HEK293 (cell line): Measurements from ENCODE around the gene ACADSB.

Experiments used
- HIC1 ChIP-seq: fragments of 450-650 bp; formaldehyde crosslinking; IDR thresholded peaks from 2 replicates; pipeline ENCODE4 v1.5.1; 2016; ENCODE audit warnings: missing biosample characterization, missing genetic modification characterization
- KLF10 ChIP-seq: fragments of 450-650 bp; IDR thresholded peaks from 2 replicates; pipeline ENCODE4 v1.5.1; 2018; ENCODE audit warnings: missing biosample characterization, mild to moderate bottlenecking, missing genetic modification characterization
- KLF16 ChIP-seq: fragments of 450-650 bp; formaldehyde crosslinking; IDR thresholded peaks from 2 replicates; pipeline ENCODE4 v1.5.1; 2017; ENCODE audit warnings: missing biosample characterization, missing genetic modification characterization
- KLF7 ChIP-seq: fragments of 450-650 bp; formaldehyde crosslinking; IDR thresholded peaks from 2 replicates; pipeline ENCODE4 v1.5.1; 2016; ENCODE audit warnings: missing biosample characterization, missing genetic modification characterization, borderline replicate concordance
- SCRT2 ChIP-seq: fragments of 450-650 bp; formaldehyde crosslinking; IDR thresholded peaks from 2 replicates; pipeline ENCODE4 v1.5.1; 2016; ENCODE audit warnings: missing biosample characterization, missing genetic modification characterization
- ZBTB21 ChIP-seq: fragments of 450-650 bp; formaldehyde crosslinking; IDR thresholded peaks from 2 replicates; pipeline ENCODE4 v1.5.1; 2017; ENCODE audit warnings: missing biosample characterization, missing genetic modification characterization
- ZFP37 ChIP-seq: fragments of 450-650 bp; formaldehyde crosslinking; IDR thresholded peaks from 2 replicates; pipeline ENCODE4 v1.5.1; 2016; ENCODE audit warnings: missing biosample characterization, missing genetic modification characterization
- ZNF10 ChIP-seq: fragments of 450-650 bp; formaldehyde crosslinking; IDR thresholded peaks from 2 replicates; pipeline ENCODE4 v1.5.1; 2017; ENCODE audit warnings: missing biosample characterization, missing genetic modification characterization
- ZNF184 ChIP-seq: fragments of 450-650 bp; IDR thresholded peaks from 2 replicates; pipeline ENCODE4 v1.5.1; 2018; ENCODE audit warnings: missing biosample characterization, mild to moderate bottlenecking, missing genetic modification characterization
- ZNF274 ChIP-seq, 2 experiments: fragments of 200-500 bp in 1 of 2; fragments of 450-650 bp in 1 of 2; sonication (Bioruptor generic) in 1 of 2; formaldehyde crosslinking in 1 of 2; IDR thresholded peaks; 2 replicates each; pipeline versions ENCODE4 v1.5.1 to v1.6.1; 2014 to 2016; ENCODE audit warnings: borderline replicate concordance in 1 of 2, inconsistent platforms in 1 of 2, low read length in 1 of 2, missing biosample characterization in 1 of 2, missing genetic modification characterization in 1 of 2
- ZNF280D ChIP-seq: fragments of 450-650 bp; formaldehyde crosslinking; IDR thresholded peaks from 2 replicates; pipeline ENCODE4 v1.5.1; 2016; ENCODE audit warnings: missing biosample characterization, missing genetic modification characterization
- ZNF302 ChIP-seq: fragments of 450-650 bp; formaldehyde crosslinking; IDR thresholded peaks from 2 replicates; pipeline ENCODE4 v1.5.1; 2016; ENCODE audit warnings: missing biosample characterization, missing genetic modification characterization, low read depth
- ZNF423 ChIP-seq: fragments of 450-650 bp; formaldehyde crosslinking; IDR thresholded peaks from 2 replicates; pipeline ENCODE4 v1.5.1; 2016; ENCODE audit warnings: missing biosample characterization, missing genetic modification characterization
- ZNF426 ChIP-seq: fragments of 450-650 bp; formaldehyde crosslinking; IDR thresholded peaks from 2 replicates; pipeline ENCODE4 v1.5.1; 2017; ENCODE audit warnings: missing biosample characterization, missing genetic modification characterization, mild to moderate bottlenecking, inconsistent platforms, moderate library complexity
- ZNF501 ChIP-seq: fragments of 450-650 bp; formaldehyde crosslinking; IDR thresholded peaks from 2 replicates; pipeline ENCODE4 v1.5.1; 2016; ENCODE audit warnings: missing biosample characterization, missing genetic modification characterization
- ZNF530 ChIP-seq: fragments of 450-650 bp; formaldehyde crosslinking; IDR thresholded peaks from 2 replicates; pipeline ENCODE4 v1.5.1; 2016; ENCODE audit warnings: low read depth, missing biosample characterization, missing genetic modification characterization
- ZNF549 ChIP-seq: fragments of 450-650 bp; IDR thresholded peaks from 2 replicates; pipeline ENCODE4 v1.5.1; 2018; ENCODE audit warnings: missing biosample characterization, missing genetic modification characterization, mild to moderate bottlenecking, inconsistent platforms, moderate library complexity
- ZNF600 ChIP-seq: fragments of 450-650 bp; formaldehyde crosslinking; IDR thresholded peaks from 2 replicates; pipeline ENCODE4 v1.5.1; 2016; ENCODE audit warnings: missing biosample characterization, missing genetic modification characterization
- ZNF792 ChIP-seq: fragments of 450-650 bp; formaldehyde crosslinking; IDR thresholded peaks from 2 replicates; pipeline ENCODE4 v1.5.1; 2016; ENCODE audit warnings: missing biosample characterization, missing genetic modification characterization
- TF ChIP-seq, protein P1 (sequence below): fragments of 450-650 bp; formaldehyde crosslinking; IDR thresholded peaks from 2 replicates; pipeline ENCODE4 v1.5.1; 2017; ENCODE audit warnings: missing biosample characterization, missing genetic modification characterization
- TF ChIP-seq, protein P2 (sequence below): fragments of 450-650 bp; formaldehyde crosslinking; IDR thresholded peaks from 2 replicates; pipeline ENCODE4 v1.5.1; 2017; ENCODE audit warnings: missing biosample characterization, missing genetic modification characterization
- TF ChIP-seq, protein P3 (sequence below): fragments of 450-650 bp; formaldehyde crosslinking; IDR thresholded peaks from 2 replicates; pipeline ENCODE4 v1.5.1; 2016; ENCODE audit warnings: missing biosample characterization, missing genetic modification characterization
- TF ChIP-seq, protein P4 (sequence below): fragments of 450-650 bp; formaldehyde crosslinking; IDR thresholded peaks from 2 replicates; pipeline ENCODE4 v1.5.1; 2016; ENCODE audit warnings: missing biosample characterization, missing genetic modification characterization
- TF ChIP-seq, protein P5 (sequence below): fragments of 450-650 bp; formaldehyde crosslinking; IDR thresholded peaks from 2 replicates; pipeline ENCODE4 v1.5.1; 2016; ENCODE audit warnings: missing biosample characterization, missing genetic modification characterization

ACADSB gene

DNA sequence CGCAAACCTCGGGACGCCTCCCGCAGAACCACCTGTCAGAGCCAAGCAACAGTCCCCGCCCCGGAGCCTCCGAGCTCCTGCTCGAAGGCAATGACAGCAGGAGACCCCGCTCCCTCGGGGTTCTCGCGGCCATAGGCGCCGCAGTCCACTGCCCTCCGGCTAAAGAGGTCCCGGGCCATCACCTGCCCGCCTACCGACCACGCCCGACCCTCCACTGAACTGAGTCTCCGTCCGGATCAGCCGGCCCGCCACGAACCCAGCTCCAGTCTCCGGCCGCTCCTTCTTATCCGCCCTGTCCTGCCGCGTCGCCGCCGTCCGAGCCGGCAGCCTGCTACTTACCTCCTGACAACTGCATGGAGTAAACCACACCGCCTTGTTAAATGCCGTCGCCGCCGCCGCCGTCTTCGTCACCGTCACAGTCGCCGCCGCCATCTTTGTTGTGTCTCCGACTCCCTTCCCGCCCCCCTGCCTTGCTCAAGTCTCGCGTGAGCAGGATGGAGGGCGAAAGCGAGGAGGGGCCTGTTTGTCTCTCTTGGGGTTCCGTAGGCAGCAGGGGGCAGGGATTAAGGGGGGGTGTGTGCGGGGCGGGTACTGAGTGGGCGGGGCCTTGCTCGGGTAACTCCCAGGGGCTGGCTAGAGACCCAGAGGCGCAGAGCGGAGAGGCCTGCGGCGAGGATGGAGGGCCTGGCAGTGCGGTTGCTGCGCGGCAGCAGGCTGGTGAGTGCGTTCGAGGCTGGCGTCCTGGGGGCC is at the start of gene ACADSB, which contains the start of gene IKZF5 (continued):
- TF ChIP-seq HIC1 (tag by site-specific recombination): peak; percentile 97
- TF ChIP-seq, protein P1, sequence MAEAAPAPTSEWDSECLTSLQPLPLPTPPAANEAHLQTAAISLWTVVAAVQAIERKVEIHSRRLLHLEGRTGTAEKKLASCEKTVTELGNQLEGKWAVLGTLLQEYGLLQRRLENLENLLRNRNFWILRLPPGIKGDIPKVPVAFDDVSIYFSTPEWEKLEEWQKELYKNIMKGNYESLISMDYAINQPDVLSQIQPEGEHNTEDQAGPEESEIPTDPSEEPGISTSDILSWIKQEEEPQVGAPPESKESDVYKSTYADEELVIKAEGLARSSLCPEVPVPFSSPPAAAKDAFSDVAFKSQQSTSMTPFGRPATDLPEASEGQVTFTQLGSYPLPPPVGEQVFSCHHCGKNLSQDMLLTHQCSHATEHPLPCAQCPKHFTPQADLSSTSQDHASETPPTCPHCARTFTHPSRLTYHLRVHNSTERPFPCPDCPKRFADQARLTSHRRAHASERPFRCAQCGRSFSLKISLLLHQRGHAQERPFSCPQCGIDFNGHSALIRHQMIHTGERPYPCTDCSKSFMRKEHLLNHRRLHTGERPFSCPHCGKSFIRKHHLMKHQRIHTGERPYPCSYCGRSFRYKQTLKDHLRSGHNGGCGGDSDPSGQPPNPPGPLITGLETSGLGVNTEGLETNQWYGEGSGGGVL (tag by site-specific recombination): peak; percentile 100
- peak; percentile 92 for TF ChIP-seq KLF7 (tag by site-specific recombination)
- peak; percentile 95 for TF ChIP-seq KLF16 (tag by site-specific recombination)
- TF ChIP-seq ZNF10 (tag by site-specific recombination): peak; percentile 85
- no peak for TF ChIP-seq ZNF530
- TF ChIP-seq, protein P2, sequence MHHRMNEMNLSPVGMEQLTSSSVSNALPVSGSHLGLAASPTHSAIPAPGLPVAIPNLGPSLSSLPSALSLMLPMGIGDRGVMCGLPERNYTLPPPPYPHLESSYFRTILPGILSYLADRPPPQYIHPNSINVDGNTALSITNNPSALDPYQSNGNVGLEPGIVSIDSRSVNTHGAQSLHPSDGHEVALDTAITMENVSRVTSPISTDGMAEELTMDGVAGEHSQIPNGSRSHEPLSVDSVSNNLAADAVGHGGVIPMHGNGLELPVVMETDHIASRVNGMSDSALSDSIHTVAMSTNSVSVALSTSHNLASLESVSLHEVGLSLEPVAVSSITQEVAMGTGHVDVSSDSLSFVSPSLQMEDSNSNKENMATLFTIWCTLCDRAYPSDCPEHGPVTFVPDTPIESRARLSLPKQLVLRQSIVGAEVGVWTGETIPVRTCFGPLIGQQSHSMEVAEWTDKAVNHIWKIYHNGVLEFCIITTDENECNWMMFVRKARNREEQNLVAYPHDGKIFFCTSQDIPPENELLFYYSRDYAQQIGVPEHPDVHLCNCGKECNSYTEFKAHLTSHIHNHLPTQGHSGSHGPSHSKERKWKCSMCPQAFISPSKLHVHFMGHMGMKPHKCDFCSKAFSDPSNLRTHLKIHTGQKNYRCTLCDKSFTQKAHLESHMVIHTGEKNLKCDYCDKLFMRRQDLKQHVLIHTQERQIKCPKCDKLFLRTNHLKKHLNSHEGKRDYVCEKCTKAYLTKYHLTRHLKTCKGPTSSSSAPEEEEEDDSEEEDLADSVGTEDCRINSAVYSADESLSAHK (tag by site-specific recombination): 0 out of 2 replicates have a peak, but pooled peaks have one; percentile 9
- TF ChIP-seq ZNF426 (tag by site-specific recombination): no peak
- peak; percentile 13; the same call in 1 of the 2 replicates for TF ChIP-seq ZNF280D (tag by site-specific recombination)
- 0 out of 2 replicates have a peak, but pooled peaks have one; percentile 20 for TF ChIP-seq ZNF792
- TF ChIP-seq ZNF423: peak; percentile 87
- TF ChIP-seq ZNF302: no peak
- TF ChIP-seq KLF10 (tag by site-specific recombination): peak; percentile 100
- TF ChIP-seq ZNF549: no peak
- TF ChIP-seq ZNF184 (tag by site-specific recombination): no peak
- peak; percentile 100 for TF ChIP-seq SCRT2 (tag by site-specific recombination)
- TF ChIP-seq ZFP37 (tag by site-specific recombination): peak; percentile 95
- TF ChIP-seq ZBTB21: peak; percentile 82
- TF ChIP-seq, protein P3, sequence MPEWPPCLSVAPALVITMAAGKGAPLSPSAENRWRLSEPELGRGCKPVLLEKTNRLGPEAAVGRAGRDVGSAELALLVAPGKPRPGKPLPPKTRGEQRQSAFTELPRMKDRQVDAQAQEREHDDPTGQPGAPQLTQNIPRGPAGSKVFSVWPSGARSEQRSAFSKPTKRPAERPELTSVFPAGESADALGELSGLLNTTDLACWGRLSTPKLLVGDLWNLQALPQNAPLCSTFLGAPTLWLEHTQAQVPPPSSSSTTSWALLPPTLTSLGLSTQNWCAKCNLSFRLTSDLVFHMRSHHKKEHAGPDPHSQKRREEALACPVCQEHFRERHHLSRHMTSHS: no peak
- peak; percentile 70; the same call in 1 of the 2 replicates for TF ChIP-seq ZNF501 (tag by site-specific recombination)
- TF ChIP-seq, protein P4, sequence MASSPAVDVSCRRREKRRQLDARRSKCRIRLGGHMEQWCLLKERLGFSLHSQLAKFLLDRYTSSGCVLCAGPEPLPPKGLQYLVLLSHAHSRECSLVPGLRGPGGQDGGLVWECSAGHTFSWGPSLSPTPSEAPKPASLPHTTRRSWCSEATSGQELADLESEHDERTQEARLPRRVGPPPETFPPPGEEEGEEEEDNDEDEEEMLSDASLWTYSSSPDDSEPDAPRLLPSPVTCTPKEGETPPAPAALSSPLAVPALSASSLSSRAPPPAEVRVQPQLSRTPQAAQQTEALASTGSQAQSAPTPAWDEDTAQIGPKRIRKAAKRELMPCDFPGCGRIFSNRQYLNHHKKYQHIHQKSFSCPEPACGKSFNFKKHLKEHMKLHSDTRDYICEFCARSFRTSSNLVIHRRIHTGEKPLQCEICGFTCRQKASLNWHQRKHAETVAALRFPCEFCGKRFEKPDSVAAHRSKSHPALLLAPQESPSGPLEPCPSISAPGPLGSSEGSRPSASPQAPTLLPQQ (tag by site-specific recombination): peak; percentile 62; the same call in 1 of the 2 replicates
- TF ChIP-seq ZNF274 (IDR thresholded peaks at IDR 0.05; ENCODE audit: low read length): no peak
- no peak for TF ChIP-seq ZNF274 (tag by site-specific recombination; IDR thresholded peaks at IDR 0.05; ENCODE audit: borderline replicate concordance)
- TF ChIP-seq, protein P5, sequence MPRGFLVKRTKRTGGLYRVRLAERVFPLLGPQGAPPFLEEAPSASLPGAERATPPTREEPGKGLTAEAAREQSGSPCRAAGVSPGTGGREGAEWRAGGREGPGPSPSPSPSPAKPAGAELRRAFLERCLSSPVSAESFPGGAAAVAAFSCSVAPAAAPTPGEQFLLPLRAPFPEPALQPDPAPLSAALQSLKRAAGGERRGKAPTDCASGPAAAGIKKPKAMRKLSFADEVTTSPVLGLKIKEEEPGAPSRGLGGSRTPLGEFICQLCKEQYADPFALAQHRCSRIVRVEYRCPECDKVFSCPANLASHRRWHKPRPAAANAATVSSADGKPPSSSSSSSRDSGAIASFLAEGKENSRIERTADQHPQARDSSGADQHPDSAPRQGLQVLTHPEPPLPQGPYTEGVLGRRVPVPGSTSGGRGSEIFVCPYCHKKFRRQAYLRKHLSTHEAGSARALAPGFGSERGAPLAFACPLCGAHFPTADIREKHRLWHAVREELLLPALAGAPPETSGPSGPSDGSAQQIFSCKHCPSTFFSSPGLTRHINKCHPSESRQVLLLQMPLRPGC (tag by site-specific recombination): peak; percentile 31; the same call in 1 of the 2 replicates
- TF ChIP-seq ZNF600 (tag by site-specific recombination): peak; percentile 82
